ENCODE results near the gene LRG1. TPM values are rescaled to one million over a fixed set of nuclear protein-coding genes. Genes with fewer than 3 reads are reported as not detected.

LRG1 gene
- polyA plus RNA-seq, 1 donor from 2014 or later = not detected

- Histone ChIP-seq H3K27ac (ENCODE audit: low read length) (no peak within 1 kb of the TSS), H3K4me2 (ENCODE audit: low read length) (peak within 1 kb of the TSS; percentile 11)
Observed at GRCh38 chr19:4534836-4535658, 4.8 kb downstream of the LRG1 start, which contains the start of gene PLIN5. Gene PLIN5, minus strand, starts transcription at chr19:4535224. Its CDS starts 1,150 bp downstream, at chr19:4534074.

GRCh38 chr19:4533835-4534424, 5.9 kb downstream of the LRG1 start:
- Histone ChIP-seq H2AFZ (ENCODE audit: low read depth, low read length) (no peak overlapping the region), H3K36me3 (ENCODE audit: insufficient read depth, low read length) (no peaks in the 10 kb centered on the region), H4K20me1 (ENCODE audit: insufficient read depth) (no peaks in the 10 kb centered on the region), H3F3A (ENCODE audit: insufficient read depth, low read length, poor library complexity, severe bottlenecking) (no peaks in the 10 kb centered on the region), H3K4me3 (ENCODE audit: low read length) (no peak overlapping the region), H3K27ac (ENCODE audit: low read length) (no peak overlapping the region), H3K9me2 (ENCODE audit: insufficient read depth, low read length) (no peaks in the 10 kb centered on the region), H3K9me3 (ENCODE audit: low read length) (no peaks in the 10 kb centered on the region), H3K79me2 (replicated peaks; ENCODE audit: insufficient read depth, low read length) (no peaks in the 10 kb centered on the region), H3K4me2 (ENCODE audit: low read length) (no peak overlapping the region), H3K9ac (ENCODE audit: low read length) (no peak overlapping the region), H3K27me3 (ENCODE audit: insufficient read depth, low read depth, low read length) (no peaks in the 10 kb centered on the region)
- TF ChIP-seq MXI1 (conservative IDR thresholded peaks at IDR 0.05; ENCODE audit: poor library complexity, severe bottlenecking) (no peak), REST (IDR thresholded peaks at IDR 0.05; ENCODE audit: borderline replicate concordance) (no peak), SMC3 (conservative IDR thresholded peaks at IDR 0.05; ENCODE audit: poor library complexity) (no peak), RAD21 (conservative IDR thresholded peaks at IDR 0.05) (no peak), CTCF (IDR thresholded peaks at IDR 0.05; ENCODE audit: poor library complexity, severe bottlenecking) (no peak)

More at GRCh38 chr19:4534836-4535658, 4.8 kb downstream of the LRG1 start, which contains the start of gene PLIN5:
- no peaks in the 10 kb centered on the region for H3K9me3 ChIP-seq (ENCODE audit: low read length)
- no peaks in the 10 kb centered on the region for H3K9me2 ChIP-seq (ENCODE audit: insufficient read depth, low read length)
- no peak within 1 kb of the TSS for H2AFZ ChIP-seq (ENCODE audit: low read depth, low read length)
- TF ChIP-seq POLR2AphosphoS5 (IDR thresholded peaks at IDR 0.05) = no peak
- TF ChIP-seq CTCF (IDR thresholded peaks at IDR 0.05; ENCODE audit: poor library complexity, severe bottlenecking) = no peak
- no peak for TF ChIP-seq RAD21 (conservative IDR thresholded peaks at IDR 0.05)
- TF ChIP-seq EP300 (conservative IDR thresholded peaks at IDR 0.05; ENCODE audit: poor library complexity, severe bottlenecking) = no peak
- peak; percentile 60 for TF ChIP-seq MXI1 (conservative IDR thresholded peaks at IDR 0.05; ENCODE audit: poor library complexity, severe bottlenecking)
- TF ChIP-seq SMC3 (conservative IDR thresholded peaks at IDR 0.05; ENCODE audit: poor library complexity) = no peak
- no peak for TF ChIP-seq EZH2 (IDR thresholded peaks at IDR 0.05; ENCODE audit: borderline replicate concordance, insufficient read depth, low read length, poor library complexity, severe bottlenecking)
- TF ChIP-seq TAF1 (IDR thresholded peaks at IDR 0.05; ENCODE audit: low read depth) = no peak
- no peaks in the 10 kb centered on the region for H3K79me2 ChIP-seq (replicated peaks; ENCODE audit: insufficient read depth, low read length)
- peak within 1 kb of the TSS; percentile 58 for H3K4me3 ChIP-seq (ENCODE audit: low read length)
- no peaks in the 10 kb centered on the region for H3K27me3 ChIP-seq (ENCODE audit: insufficient read depth, low read depth, low read length)
- no peak within 1 kb of the TSS for H3K9ac ChIP-seq (ENCODE audit: low read length)
- no peaks in the 10 kb centered on the region for H4K20me1 ChIP-seq (ENCODE audit: insufficient read depth)
- H3K36me3 ChIP-seq (ENCODE audit: insufficient read depth, low read length) = no peaks in the 10 kb centered on the region
- H3F3A ChIP-seq (ENCODE audit: insufficient read depth, low read length, poor library complexity, severe bottlenecking) = no peaks in the 10 kb centered on the region

Measured in neural cell (in vitro differentiated cells).